Right lobe of liver (tissue), 4 donors: Measurements from ENCODE around the gene AGTPBP1.

Experiments
- CTCF ChIP-seq, 4 donors: fragments of 200-600 bp in 3 of 4; fragments of 450-650 bp in 1 of 4; IDR thresholded peaks; one replicate each; pipeline versions ENCODE4 v1.5.1 to v1.8.0; 2016 to 2022; ENCODE audit warnings: antibody characterized with exemption in 4 of 4, mild to moderate bottlenecking in 2 of 4
- POLR2A ChIP-seq: fragments of 450-650 bp; IDR thresholded peaks from one replicate; pipeline ENCODE4 v1.6.1; 2017; ENCODE audit warnings: antibody characterized with exemption, mild to moderate bottlenecking
- donor health status: DM: no; HTN: no; CAD: no.
- donor health status: DM: no; HTN: no; CAD: no.
- donor health status: DM: no; HTN: yes; CAD: no.

DNA sequence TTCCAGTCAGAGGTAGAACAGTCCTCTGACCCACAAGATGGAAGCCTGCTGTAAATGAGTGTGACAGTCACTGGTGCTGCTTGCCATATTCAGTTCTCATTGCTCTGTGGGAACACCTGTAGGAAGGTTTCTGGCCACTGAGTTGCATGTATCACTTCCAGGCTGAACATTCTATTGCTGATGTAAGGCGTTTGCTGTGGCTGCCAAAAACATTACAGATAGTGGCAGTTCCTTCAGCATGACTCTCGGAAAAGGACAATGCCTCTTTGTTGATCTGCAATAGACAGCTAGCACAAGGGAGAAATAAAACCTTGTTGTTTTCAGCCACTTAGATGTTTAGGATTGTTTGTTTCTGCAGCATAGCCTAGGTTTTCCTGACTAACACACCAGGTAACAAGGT is 217.2 kb downstream of the AGTPBP1 start:
- TF ChIP-seq CTCF (IDR thresholded peaks at IDR 0.05) (no peak), POLR2A (no peak)
